ENCODE data around the gene ZNF276.

- TF ChIP-seq GABPA (IDR thresholded peaks at IDR 0.05; ENCODE audit: borderline replicate concordance, insufficient read depth, low read length) (no peak), CTCF (IDR thresholded peaks at IDR 0.05; ENCODE audit: control extremely low read depth in 1 of 3, insufficient read depth in 1 of 3, low read depth in 1 of 3, low read length in 3 of 3) (no peak), ATF3 (IDR thresholded peaks at IDR 0.05; ENCODE audit: insufficient read depth, low read depth, low read length) (no peak), SRF (IDR thresholded peaks at IDR 0.05; ENCODE audit: low read depth, low read length) (no peak), POLR2AphosphoS5 (IDR thresholded peaks at IDR 0.05; ENCODE audit: low read depth, low read length) (no peak), JUN (IDR thresholded peaks at IDR 0.05; ENCODE audit: low read depth, low read length) (no peak), MAFK (IDR thresholded peaks at IDR 0.05; ENCODE audit: low read depth, low read length) (no peak), TCF12 (IDR thresholded peaks at IDR 0.05; ENCODE audit: low read depth, low read length) (no peak), USF2 (IDR thresholded peaks at IDR 0.05; ENCODE audit: low read length) (no peak), POLR2A (IDR thresholded peaks at IDR 0.05; ENCODE audit: control extremely low read depth in 1 of 2, low read depth in 2 of 2, low read length in 2 of 2) (no peak)
Observed at GRCh38 chr16:89690392-89690901, 30.9 kb upstream of the ZNF276 start.

Data from H1 (cell line).